Gastroesophageal sphincter (tissue), 4 donors: ENCODE data around the gene FSCN2. TPM values are rescaled to one million over a fixed set of nuclear protein-coding genes. Genes with fewer than 3 reads are reported as not detected.
"Not testable (repeated sequence)": the region's sequence is repeated elsewhere in the genome, so short reads cannot be mapped to it uniquely, and the experiment has no call there.

ENCODE experiments used
- ATAC-seq: fragments of 150-250 bp; one replicate; pipeline ENCODE4 v1.9.1; 2016; ENCODE audit warnings: mild to moderate bottlenecking, moderate library complexity
- H3K27ac ChIP-seq, 4 donors: fragments of 200-600 bp; sonication (generic) in 3 of 4; 1 replicate in 3 of 4; 2 replicates in 1 of 4; pipeline ENCODE4 v1.5.1; 2016 to 2019
- H3K27me3 ChIP-seq: fragments of 200-600 bp; sonication (generic); one replicate; pipeline ENCODE4 v1.5.1; 2019
- H3K36me3 ChIP-seq, 2 donors: fragments of 200-600 bp; sonication (generic); one replicate each; pipeline ENCODE4 v1.5.1; 2019; ENCODE audit warnings: control low read depth in 1 of 2
- H3K4me1 ChIP-seq, 3 donors: fragments of 200-600 bp; sonication (generic); 1 replicate in 2 of 3; 2 replicates in 1 of 3; pipeline ENCODE4 v1.5.1; 2016 to 2019; ENCODE audit warnings: control low read depth in 2 of 3
- H3K4me3 ChIP-seq, 2 donors: fragments of 200-600 bp; sonication (generic); one replicate each; pipeline ENCODE4 v1.5.1; 2019; ENCODE audit warnings: mild to moderate bottlenecking in 1 of 2, moderate library complexity in 1 of 2
- H3K9me3 ChIP-seq, 3 donors: fragments of 200-600 bp; sonication (generic); one replicate each; pipeline ENCODE4 v1.5.1; 2017 to 2019; ENCODE audit warnings: control low read depth in 2 of 3
- EP300 ChIP-seq: sonication (generic); formaldehyde crosslinking; IDR thresholded peaks from one replicate; pipeline ENCODE4 v1.6.1; 2017; ENCODE audit warnings: antibody characterized with exemption, mild to moderate bottlenecking
- POLR2A ChIP-seq, 2 donors: fragments of 450-650 bp; IDR thresholded peaks; one replicate each; pipeline ENCODE4 v1.6.1; 2017; ENCODE audit warnings: antibody characterized with exemption in 2 of 2, mild to moderate bottlenecking in 2 of 2, moderate library complexity in 1 of 2
- POLR2AphosphoS5 ChIP-seq: sonication (generic); formaldehyde crosslinking; IDR thresholded peaks from one replicate; pipeline ENCODE4 v1.6.1; 2017; ENCODE audit warnings: antibody characterized with exemption
- WGBS, 2 donors: methylation state at CpG; one replicate each; pipeline ENCODE4 v1.1.5; 2018; ENCODE audit warnings: low coverage in 1 of 2; 5-methylcytosine and 5-hydroxymethylcytosine counted together
- total RNA-seq, 4 donors: library from RNA; depleted of rRNA; stranded (reverse); fragments of >200 nt; gene quantifications; one replicate each; pipeline ENCODE4 v1.1.0, GENCODE V29; 2016
- TF ChIP-seq, protein P1 (sequence below), 4 experiments: fragments of 200-600 bp in 2 of 4; fragments of 450-650 bp in 2 of 4; sonication (generic) in 1 of 4; IDR thresholded peaks; one replicate each; pipeline ENCODE4 v1.5.1; 2017 to 2019; ENCODE audit warnings: antibody characterized with exemption in 4 of 4, mild to moderate bottlenecking in 2 of 4, moderate library complexity in 2 of 4

The FSCN2 gene
- total RNA-seq, 4 donors from 2014 or later: 0.49 to 2.1 (median 1.0) TPM

DNA sequence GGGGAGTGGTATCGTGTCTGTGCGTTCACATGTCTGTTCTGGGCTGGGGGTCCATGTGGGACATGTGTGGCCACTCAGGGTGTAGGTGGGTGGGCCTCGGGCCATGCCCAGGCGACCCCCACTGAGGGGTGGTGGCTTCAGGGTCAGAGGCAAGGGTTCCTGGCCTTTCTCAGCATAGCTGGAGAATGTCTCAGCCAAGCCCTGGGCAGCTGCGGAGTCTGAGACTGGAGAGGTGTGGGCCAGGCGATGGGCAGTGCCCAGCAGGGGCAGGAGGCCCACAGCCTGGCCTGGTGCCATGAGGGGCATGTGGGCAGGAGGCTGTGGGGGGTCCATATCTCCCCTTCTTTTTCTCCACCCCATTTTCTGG is 1.2 kb downstream of the FSCN2 start:
- WGBS, 2 donors: 80 to 95% methylated on average over 2 to 4 of the region's 6 CpGs
- ATAC-seq: no peak

DNA sequence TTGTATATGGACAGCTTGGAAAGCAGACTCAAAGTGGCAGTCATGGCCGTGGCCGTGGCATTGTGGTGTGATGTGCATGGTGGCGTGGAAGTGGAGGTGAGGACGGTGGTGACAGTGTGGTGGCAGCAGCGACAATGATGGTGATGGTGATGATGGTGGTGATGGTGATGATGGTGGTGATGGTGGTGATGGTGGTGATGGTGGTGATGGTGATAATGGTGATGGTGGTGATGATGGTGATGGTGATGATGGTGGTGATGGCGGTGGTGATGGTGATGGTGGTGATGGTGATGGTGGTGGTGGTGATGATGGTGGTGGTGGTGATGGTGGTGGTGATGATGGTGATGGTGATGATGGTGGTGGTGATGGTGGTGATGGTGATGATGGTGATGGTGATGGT is 2.8 kb downstream of the FSCN2 start:
- H3K4me3 ChIP-seq, H3K36me3 ChIP-seq, H3K9me3 ChIP-seq, ATAC-seq, H3K27ac ChIP-seq: not testable (repeated sequence)
- H3K27me3 ChIP-seq: peaks cover 69% of the 10 kb centered on the region
- 75 to 100% methylated on average over 1 to 6 of the region's 6 CpGs for WGBS, 2 donors
- peaks cover 0 to 13% (median 0%) of the 10 kb centered on the region in 3 donors for H3K4me1 ChIP-seq

More for the DNA sequence above, 1.2 kb downstream of the FSCN2 start:
- no peaks in the 10 kb centered on the region for H3K36me3 ChIP-seq
- H3K4me1 ChIP-seq: peaks cover 0 to 13% (median 0%) of the 10 kb centered on the region in 3 donors
- peaks cover 69% of the 10 kb centered on the region for H3K27me3 ChIP-seq
- H3K9me3 ChIP-seq: no peaks in the 10 kb centered on the region
- no peak overlapping the region for H3K27ac ChIP-seq
- H3K4me3 ChIP-seq: no peak overlapping the region
- no peak for TF ChIP-seq EP300
- TF ChIP-seq POLR2AphosphoS5: no peak
- TF ChIP-seq, protein P1, sequence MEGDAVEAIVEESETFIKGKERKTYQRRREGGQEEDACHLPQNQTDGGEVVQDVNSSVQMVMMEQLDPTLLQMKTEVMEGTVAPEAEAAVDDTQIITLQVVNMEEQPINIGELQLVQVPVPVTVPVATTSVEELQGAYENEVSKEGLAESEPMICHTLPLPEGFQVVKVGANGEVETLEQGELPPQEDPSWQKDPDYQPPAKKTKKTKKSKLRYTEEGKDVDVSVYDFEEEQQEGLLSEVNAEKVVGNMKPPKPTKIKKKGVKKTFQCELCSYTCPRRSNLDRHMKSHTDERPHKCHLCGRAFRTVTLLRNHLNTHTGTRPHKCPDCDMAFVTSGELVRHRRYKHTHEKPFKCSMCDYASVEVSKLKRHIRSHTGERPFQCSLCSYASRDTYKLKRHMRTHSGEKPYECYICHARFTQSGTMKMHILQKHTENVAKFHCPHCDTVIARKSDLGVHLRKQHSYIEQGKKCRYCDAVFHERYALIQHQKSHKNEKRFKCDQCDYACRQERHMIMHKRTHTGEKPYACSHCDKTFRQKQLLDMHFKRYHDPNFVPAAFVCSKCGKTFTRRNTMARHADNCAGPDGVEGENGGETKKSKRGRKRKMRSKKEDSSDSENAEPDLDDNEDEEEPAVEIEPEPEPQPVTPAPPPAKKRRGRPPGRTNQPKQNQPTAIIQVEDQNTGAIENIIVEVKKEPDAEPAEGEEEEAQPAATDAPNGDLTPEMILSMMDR (IDR thresholded peaks at IDR 0.05): no peak
- TF ChIP-seq POLR2A (IDR thresholded peaks at IDR 0.05): no peak

DNA sequence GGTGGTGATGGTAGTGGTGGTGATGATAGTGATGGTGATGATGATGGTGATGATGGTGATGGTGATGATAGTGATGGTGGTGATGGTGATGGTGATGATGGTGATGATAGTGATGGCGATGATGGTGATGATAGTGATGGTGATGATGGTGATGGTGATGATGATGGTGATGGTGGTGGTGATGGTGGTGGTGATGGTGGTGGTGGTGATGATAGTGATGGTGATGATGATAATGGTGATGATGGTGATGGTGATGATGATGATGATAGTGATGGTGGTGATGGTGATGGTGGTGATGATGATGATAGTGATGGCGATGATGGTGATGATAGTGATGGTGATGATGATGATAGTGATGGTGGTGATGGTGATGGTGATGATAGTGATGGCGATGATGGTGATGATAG is 3.8 kb downstream of the FSCN2 start:
- H3K36me3 ChIP-seq, H3K4me3 ChIP-seq, ATAC-seq, H3K9me3 ChIP-seq, H3K27ac ChIP-seq: not testable (repeated sequence)
- 86 to 92% methylated on average over 3 of the region's 3 CpGs for WGBS, 2 donors
- Histone ChIP-seq H3K4me1 (peaks cover 0 to 23% (median 4%) of the 10 kb centered on the region in 3 donors), H3K27me3 (peaks cover 69% of the 10 kb centered on the region)

DNA sequence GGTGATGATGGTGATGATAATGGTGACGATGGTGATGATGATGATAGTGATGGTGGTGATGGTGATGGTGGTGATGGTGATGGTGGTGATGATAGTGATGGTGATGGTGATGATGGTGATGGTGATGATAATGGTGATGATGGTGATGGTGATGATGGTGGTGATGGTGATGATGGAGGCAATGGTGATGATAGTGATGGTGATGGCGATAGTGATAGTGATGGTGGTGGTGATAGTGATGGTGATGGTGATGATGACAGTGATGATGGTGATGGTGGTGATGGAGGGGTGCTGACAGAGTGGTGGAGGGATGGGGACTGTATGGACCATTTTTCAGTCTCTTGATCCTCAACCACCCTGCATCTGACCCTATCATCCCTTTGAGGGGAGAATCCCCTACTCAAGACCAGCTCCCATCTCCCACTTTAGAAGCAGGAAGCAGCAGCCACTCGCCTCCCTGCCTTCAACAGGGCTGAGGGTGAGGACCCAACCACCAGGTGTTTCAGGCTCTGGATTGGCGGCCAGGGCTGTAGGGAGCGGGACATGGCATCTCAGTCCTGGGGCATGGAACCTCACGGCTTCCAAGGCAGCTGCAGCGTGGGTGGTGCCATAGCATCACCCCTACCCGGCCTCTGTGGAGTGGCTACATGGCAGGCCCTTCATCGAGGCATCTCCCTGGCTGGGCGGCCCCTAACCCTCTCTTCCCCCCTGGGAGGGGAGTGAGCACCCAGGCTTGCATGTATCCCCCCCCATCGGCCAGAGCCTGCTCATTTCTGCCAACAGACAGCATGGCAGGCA is 4.5 kb downstream of the FSCN2 start:
- WGBS, 2 donors: 71 to 91% methylated on average over 2 of the region's 11 CpGs
- ATAC-seq: no peak
- Histone ChIP-seq H3K4me1 (peaks cover 0 to 23% (median 8%) of the 10 kb centered on the region in 3 donors), H3K36me3 (no peaks in the 10 kb centered on the region), H3K27ac (no peak overlapping the region), H3K27me3 (peaks cover 69% of the 10 kb centered on the region), H3K9me3 (no peaks in the 10 kb centered on the region), H3K4me3 (no peak overlapping the region)
- TF ChIP-seq EP300 (no peak), POLR2A (IDR thresholded peaks at IDR 0.05) (no peak), POLR2AphosphoS5 (no peak)
- TF ChIP-seq, protein P1 (IDR thresholded peaks at IDR 0.05): no peak

DNA sequence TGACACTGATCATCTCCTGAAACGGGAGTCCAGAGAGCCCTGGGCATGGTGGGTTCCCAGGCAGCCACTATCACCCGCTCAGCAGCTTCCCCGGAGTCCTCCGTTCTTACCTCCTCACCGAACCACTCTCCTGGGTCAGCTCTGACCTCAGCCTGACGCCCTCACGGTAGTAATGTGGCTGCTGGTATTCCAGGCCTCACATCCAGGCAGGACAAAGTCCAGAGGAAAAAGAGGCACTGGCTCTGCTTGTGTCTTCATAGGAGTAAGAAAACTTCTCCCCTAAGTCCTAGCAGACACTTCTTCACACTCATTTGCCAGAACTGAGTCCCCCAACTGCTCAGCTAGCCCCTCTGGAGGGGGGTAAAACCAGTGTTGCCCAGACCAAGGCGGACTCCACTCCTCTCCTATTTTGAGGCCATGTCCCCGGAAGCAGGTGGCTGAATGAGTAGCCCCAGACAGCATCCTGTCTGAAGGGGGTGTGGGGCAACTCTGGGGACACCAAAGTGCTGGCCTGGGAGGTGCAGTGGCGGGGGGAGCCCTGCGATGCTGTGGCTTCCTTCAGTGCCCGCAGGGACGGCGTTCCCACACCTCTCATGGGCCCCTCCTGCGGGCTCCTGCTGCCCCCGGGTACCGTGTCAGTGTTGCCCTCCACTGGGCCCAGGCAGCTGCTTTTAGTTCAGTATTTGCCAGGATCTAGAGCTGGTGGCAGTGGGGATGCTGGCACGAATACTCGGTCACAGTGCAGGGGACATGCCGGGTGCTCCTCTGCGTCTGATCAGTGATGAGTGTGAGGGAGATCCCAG is 5.4 kb downstream of the FSCN2 start:
- TF ChIP-seq EP300 (no peak), POLR2AphosphoS5 (no peak), POLR2A (IDR thresholded peaks at IDR 0.05) (no peak)
- TF ChIP-seq, protein P1 (IDR thresholded peaks at IDR 0.05): no peak
- Histone ChIP-seq H3K36me3 (peaks cover 0 to 8% of the 10 kb centered on the region in 2 donors), H3K4me1 (peaks cover 0 to 18% (median 8%) of the 10 kb centered on the region in 3 donors), H3K27ac (no peak overlapping the region), H3K27me3 (peaks cover 66% of the 10 kb centered on the region), H3K4me3 (no peak overlapping the region), H3K9me3 (no peaks in the 10 kb centered on the region)
- 52 to 59% methylated on average over 6 of the region's 21 CpGs for WGBS, 2 donors
- no peak for ATAC-seq
